ENCODE data around the gene FBXO44. TPM values are rescaled to one million over a fixed set of nuclear protein-coding genes. Genes with fewer than 3 reads are reported as not detected.
"Not testable (repeated sequence)": the region's sequence is repeated elsewhere in the genome, so short reads cannot be mapped to it uniquely, and the experiment has no call there.

The FBXO44 gene
- 10 to 100 TPM in 1 of 4 donors, 1 to 10 TPM in 3; 5.0 to 20.4 (median 7.0) TPM for total RNA-seq

GRCh38 chr1:11654137-11654938 is at the start of gene FBXO44, which contains the start of gene FBXO2:
Gene FBXO44, plus strand, starts transcription at chr1:11654877. Its CDS starts 959 bp downstream, at chr1:11655836.
Gene FBXO2, minus strand, starts transcription at chr1:11654429. Its CDS starts 89 bp downstream, at chr1:11654340.
- intact Hi-C loops (cut with DNase I), result loop anchor here (5.0 kb wide), 1 partner anchor 68 kb away; no protein-coding TSS in a partner anchor

DNA sequence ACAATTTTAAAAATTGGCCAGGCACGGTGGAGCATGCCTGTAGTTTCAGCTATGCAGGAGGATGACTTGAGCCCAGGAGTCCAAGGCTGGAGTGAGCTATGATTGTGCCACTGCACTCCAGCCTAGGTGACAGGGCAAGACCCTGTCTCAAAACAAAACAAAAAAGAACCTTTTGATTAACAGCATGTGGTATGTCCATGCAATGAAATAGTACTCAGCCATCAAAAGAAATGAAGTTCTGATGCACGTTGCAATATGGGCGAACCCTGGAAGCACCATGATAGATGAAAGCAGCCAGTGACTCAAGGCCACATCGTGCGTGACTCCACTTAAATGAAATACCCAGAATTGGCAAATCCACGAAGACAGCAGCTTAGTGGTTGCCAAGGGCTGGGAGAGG is 47.9 kb upstream of the FBXO44 start:
- Histone ChIP-seq H3K36me3 (no peaks in the 10 kb centered on the region), H3K27me3 (peaks cover 0 to 27% (median 0%) of the 10 kb centered on the region in 4 donors), H3K4me1 (no peaks in the 10 kb centered on the region), H3K9me3 (no peaks in the 10 kb centered on the region), H3K4me3 (no peak overlapping the region), H3K27ac (no peak overlapping the region)
- WGBS, 2 donors, result 81% methylated on average over 6 of the region's 6 CpGs
- intact Hi-C loops (cut with DNase I), result no loop called here
- TF ChIP-seq POLR2A (IDR thresholded peaks at IDR 0.05), result no peak
- TF ChIP-seq, protein P1, sequence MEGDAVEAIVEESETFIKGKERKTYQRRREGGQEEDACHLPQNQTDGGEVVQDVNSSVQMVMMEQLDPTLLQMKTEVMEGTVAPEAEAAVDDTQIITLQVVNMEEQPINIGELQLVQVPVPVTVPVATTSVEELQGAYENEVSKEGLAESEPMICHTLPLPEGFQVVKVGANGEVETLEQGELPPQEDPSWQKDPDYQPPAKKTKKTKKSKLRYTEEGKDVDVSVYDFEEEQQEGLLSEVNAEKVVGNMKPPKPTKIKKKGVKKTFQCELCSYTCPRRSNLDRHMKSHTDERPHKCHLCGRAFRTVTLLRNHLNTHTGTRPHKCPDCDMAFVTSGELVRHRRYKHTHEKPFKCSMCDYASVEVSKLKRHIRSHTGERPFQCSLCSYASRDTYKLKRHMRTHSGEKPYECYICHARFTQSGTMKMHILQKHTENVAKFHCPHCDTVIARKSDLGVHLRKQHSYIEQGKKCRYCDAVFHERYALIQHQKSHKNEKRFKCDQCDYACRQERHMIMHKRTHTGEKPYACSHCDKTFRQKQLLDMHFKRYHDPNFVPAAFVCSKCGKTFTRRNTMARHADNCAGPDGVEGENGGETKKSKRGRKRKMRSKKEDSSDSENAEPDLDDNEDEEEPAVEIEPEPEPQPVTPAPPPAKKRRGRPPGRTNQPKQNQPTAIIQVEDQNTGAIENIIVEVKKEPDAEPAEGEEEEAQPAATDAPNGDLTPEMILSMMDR (IDR thresholded peaks at IDR 0.05), result no peak
- DNase-seq, result no peak

More at GRCh38 chr1:11654137-11654938, at the start of gene FBXO44, which contains the start of gene FBXO2:
- WGBS, 2 donors, result no CpG with 5 or more reads among the region's 94 CpGs
- peaks cover 0 to 27% (median 7%) of the 10 kb centered on the region in 3 donors for H3K36me3 ChIP-seq
- H3K27ac ChIP-seq, result peak within 1 kb of the TSS; percentile 78 to 80 (median 80)
- H3K4me1 ChIP-seq, result peaks cover 12 to 47% (median 14%) of the 10 kb centered on the region in 3 donors
- no peaks in the 10 kb centered on the region for H3K9me3 ChIP-seq
- no peak for DNase-seq
- no peak for TF ChIP-seq POLR2A (IDR thresholded peaks at IDR 0.05)
- TF ChIP-seq, protein P1 (IDR thresholded peaks at IDR 0.05), result no peak
- peaks cover 0 to 19% (median 0%) of the 10 kb centered on the region in 4 donors for H3K27me3 ChIP-seq
- peak within 1 kb of the TSS; percentile 53 to 85 (median 78) for H3K4me3 ChIP-seq

GRCh38 chr1:11608596-11609130 is 46.0 kb upstream of the FBXO44 start:
- H3K36me3 ChIP-seq; H3K4me3 ChIP-seq; intact Hi-C loops (cut with DNase I); H3K4me1 ChIP-seq; H3K9me3 ChIP-seq; H3K27ac ChIP-seq; DNase-seq: not testable (repeated sequence)
- peaks cover 0 to 17% (median 0%) of the 10 kb centered on the region in 4 donors for H3K27me3 ChIP-seq
- 96 to 100% methylated on average over 4 of the region's 37 CpGs for WGBS, 2 donors

DNA sequence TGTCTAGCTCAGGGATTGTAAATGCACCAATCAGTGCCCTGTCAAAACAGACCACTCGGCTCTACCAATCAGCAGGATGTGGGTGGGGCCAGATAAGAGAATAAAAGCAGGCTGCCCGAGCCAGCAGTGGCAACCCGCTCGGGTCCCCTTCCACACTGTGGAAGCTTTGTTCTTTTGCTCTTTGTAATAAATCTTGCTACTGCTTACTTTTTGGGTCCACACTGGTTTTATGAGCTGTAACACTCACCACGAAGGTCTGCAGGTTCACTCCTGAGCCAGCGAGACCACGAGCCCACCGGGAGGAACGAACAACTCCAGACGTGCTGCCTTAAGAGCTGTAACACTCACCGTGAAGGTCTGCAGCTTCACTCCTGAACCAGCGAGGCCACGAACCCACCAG is 45.3 kb upstream of the FBXO44 start:
- H3K27me3 ChIP-seq, result peaks cover 0 to 23% (median 0%) of the 10 kb centered on the region in 4 donors
- H3K9me3 ChIP-seq; H3K4me1 ChIP-seq; H3K4me3 ChIP-seq; H3K27ac ChIP-seq; H3K36me3 ChIP-seq; DNase-seq; intact Hi-C loops (cut with DNase I): not testable (repeated sequence)
- 70% methylated on average over 2 of the region's 13 CpGs; no CpG with 5 or more reads in 1 of the 2 donors for WGBS, 2 donors

- TF ChIP-seq POLR2A (IDR thresholded peaks at IDR 0.05), result no peak
- TF ChIP-seq, protein P1 (IDR thresholded peaks at IDR 0.05), result no peak
- no peaks in the 10 kb centered on the region for H3K9me3 ChIP-seq
- no peaks in the 10 kb centered on the region for H3K36me3 ChIP-seq
- no peak for DNase-seq
- no peak overlapping the region for H3K4me3 ChIP-seq
- intact Hi-C loops (cut with DNase I), result no loop called here
- H3K27ac ChIP-seq, result no peak overlapping the region
- 52 to 63% methylated on average over 4 to 5 of the region's 6 CpGs for WGBS, 2 donors
- H3K4me1 ChIP-seq, result no peaks in the 10 kb centered on the region
- H3K27me3 ChIP-seq, result peaks cover 0 to 35% (median 0%) of the 10 kb centered on the region in 4 donors
Observed at GRCh38 chr1:11610629-11611180, 44.0 kb upstream of the FBXO44 start.
